Spleen (tissue), 7 donors: ENCODE measurements around the gene RBM4.
A peak's percentile ranks its signal among the peaks of the same experiment; 100 is the strongest.

ENCODE experiments used
- POLR2AphosphoS5 ChIP-seq, 3 donors: sonication (generic); formaldehyde crosslinking; IDR thresholded peaks; one replicate each; pipeline ENCODE4 v1.5.1; 2017; ENCODE audit warnings: antibody characterized with exemption in 3 of 3
- TF ChIP-seq, protein P1 (sequence below), 11 experiments: fragments of 200-600 bp in 7 of 11; fragments of 450-650 bp in 4 of 11; sonication (generic) in 4 of 11; IDR thresholded peaks in 8 of 11; conservative IDR thresholded peaks in 3 of 11; 1 replicate in 7 of 11; 2 replicates in 4 of 11; pipeline versions ENCODE4 v1.4.0 to v1.8.0; 2016 to 2021; ENCODE audit warnings: antibody characterized with exemption in 11 of 11, inconsistent platforms in 4 of 11, mild to moderate bottlenecking in 1 of 11
- donor health status: DM: no; HTN: no; CAD: no; lungs with moderate emphysema.
- donor health status: DM: no; HTN: no; CAD: no.
- donor health status: DM: no; HTN: no; CAD: no.

DNA sequence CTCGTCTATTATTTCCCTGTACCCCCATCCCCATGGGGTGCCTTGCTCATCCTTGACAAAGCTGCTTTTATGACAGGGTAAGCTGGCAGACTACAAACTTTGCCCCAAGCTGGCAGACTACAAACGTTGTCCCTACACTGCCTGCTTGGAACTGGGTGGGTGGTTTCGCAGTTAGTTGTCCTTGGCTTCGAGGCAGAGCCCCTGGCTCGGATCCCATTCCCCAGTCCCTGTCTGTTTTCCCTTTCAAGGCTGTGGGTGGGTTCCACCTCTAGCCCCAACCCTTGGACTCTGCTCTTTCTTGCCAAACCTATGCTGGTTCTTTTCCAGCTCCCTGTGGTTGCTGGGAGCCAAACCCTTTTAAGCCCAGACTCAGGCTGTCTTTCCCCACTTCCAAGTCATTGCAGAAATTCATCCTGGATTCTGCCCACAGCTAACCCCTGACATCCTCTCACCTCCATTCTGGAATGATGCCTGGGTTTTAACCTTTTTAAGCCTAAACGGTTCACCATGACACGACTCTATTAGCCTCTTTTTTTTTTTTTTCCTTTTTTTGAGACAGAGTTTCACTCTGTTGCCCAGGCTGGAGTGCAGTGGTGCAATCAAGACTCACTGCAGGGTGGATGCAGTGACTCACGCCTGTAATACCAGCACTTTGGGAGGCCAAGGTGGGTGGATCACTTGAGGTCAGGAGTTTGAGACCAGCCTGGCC, 31.2 kb upstream of the RBM4 start:
- peak in 1 of 3 donors; percentile 23 for TF ChIP-seq POLR2AphosphoS5 (IDR thresholded peaks at IDR 0.05)
- TF ChIP-seq, protein P1, sequence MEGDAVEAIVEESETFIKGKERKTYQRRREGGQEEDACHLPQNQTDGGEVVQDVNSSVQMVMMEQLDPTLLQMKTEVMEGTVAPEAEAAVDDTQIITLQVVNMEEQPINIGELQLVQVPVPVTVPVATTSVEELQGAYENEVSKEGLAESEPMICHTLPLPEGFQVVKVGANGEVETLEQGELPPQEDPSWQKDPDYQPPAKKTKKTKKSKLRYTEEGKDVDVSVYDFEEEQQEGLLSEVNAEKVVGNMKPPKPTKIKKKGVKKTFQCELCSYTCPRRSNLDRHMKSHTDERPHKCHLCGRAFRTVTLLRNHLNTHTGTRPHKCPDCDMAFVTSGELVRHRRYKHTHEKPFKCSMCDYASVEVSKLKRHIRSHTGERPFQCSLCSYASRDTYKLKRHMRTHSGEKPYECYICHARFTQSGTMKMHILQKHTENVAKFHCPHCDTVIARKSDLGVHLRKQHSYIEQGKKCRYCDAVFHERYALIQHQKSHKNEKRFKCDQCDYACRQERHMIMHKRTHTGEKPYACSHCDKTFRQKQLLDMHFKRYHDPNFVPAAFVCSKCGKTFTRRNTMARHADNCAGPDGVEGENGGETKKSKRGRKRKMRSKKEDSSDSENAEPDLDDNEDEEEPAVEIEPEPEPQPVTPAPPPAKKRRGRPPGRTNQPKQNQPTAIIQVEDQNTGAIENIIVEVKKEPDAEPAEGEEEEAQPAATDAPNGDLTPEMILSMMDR (IDR thresholded peaks at IDR 0.05 in 8 of 11, conservative IDR thresholded peaks at IDR 0.05 in 3 of 11) = no peak
